Measurements from ENCODE around the gene KDM8.
"Not testable (repeated sequence)": the region's sequence is repeated elsewhere in the genome, so short reads cannot be mapped to it uniquely, and the experiment has no call there.

Gene KDM8

GRCh38 chr16:27245276-27246172, 42.2 kb downstream of the KDM8 start:
- peak; percentile 58 for DNase-seq

GRCh38 chr16:27246439-27246838, 43.1 kb downstream of the KDM8 start:
- no peak for DNase-seq

GRCh38 chr16:27247076-27247475, 43.8 kb downstream of the KDM8 start:
- not testable (repeated sequence) for DNase-seq

GRCh38 chr16:27248036-27248435, 44.7 kb downstream of the KDM8 start:
- no peak for DNase-seq

GRCh38 chr16:27248886-27249285, 45.6 kb downstream of the KDM8 start:
- not testable (repeated sequence) for DNase-seq

GRCh38 chr16:27251541-27252205, 48.3 kb downstream of the KDM8 start:
- DNase-seq, result no peak

- no peak for DNase-seq
Measured at GRCh38 chr16:27252206-27252585, 48.9 kb downstream of the KDM8 start.

GRCh38 chr16:27253526-27253930, 50.2 kb downstream of the KDM8 start:
- peak; percentile 87 for DNase-seq

GRCh38 chr16:27254262-27254811, 51.0 kb downstream of the KDM8 start:
- no peak for DNase-seq

- no peak for DNase-seq
Measured at GRCh38 chr16:27256861-27257260, 53.5 kb downstream of the KDM8 start.

GRCh38 chr16:27257271-27257670, 53.9 kb downstream of the KDM8 start:
- no peak for DNase-seq

GRCh38 chr16:27258241-27258734, 55.0 kb downstream of the KDM8 start:
- DNase-seq, result peak; percentile 39

GRCh38 chr16:27259710-27260109, 56.4 kb downstream of the KDM8 start:
- DNase-seq, result no peak

GRCh38 chr16:27262904-27263423, 59.6 kb downstream of the KDM8 start:
- not testable (repeated sequence) for DNase-seq

- DNase-seq, result peak; percentile 73
Measured at GRCh38 chr16:27264151-27264550, 60.8 kb downstream of the KDM8 start.

- no peak for DNase-seq
Measured at GRCh38 chr16:27265982-27266381, 62.7 kb downstream of the KDM8 start.

GRCh38 chr16:27267037-27267677, 63.8 kb downstream of the KDM8 start:
- no peak for DNase-seq

GRCh38 chr16:27268376-27269299, 65.3 kb downstream of the KDM8 start, which contains the start of gene NSMCE1:
NSMCE1 (minus strand) TSS chr16:27268772; CDS start chr16:27257570, 11,202 bp downstream.
- peak; percentile 95 for DNase-seq

GRCh38 chr16:27269300-27270150, 66.2 kb downstream of the KDM8 start:
- DNase-seq, result no peak

- DNase-seq, result no peak
Measured at GRCh38 chr16:27270349-27270748, 67.0 kb downstream of the KDM8 start.

Data from EL (cell line).